ENCODE measurements around the gene PKHD1.

PKHD1 gene

GRCh38 chr6:52087498-52087999, at the start of gene PKHD1:
Gene PKHD1, minus strand, starts transcription at chr6:52087613. Its CDS starts 2,680 bp downstream, at chr6:52084933.
- no peak for DNase-seq

GRCh38 chr6:52136934-52137467, 49.6 kb upstream of the PKHD1 start:
- DNase-seq: no peak

- DNase-seq: no peak
Observed at GRCh38 chr6:52136055-52136454, 48.6 kb upstream of the PKHD1 start.

- DNase-seq: no peak
Observed at GRCh38 chr6:52135217-52135616, 47.8 kb upstream of the PKHD1 start.

- no peak for DNase-seq
Observed at GRCh38 chr6:52134011-52134410, 46.6 kb upstream of the PKHD1 start.

- no peak for DNase-seq
Observed at GRCh38 chr6:52133324-52133723, 45.9 kb upstream of the PKHD1 start.

GRCh38 chr6:52132292-52132691, 44.9 kb upstream of the PKHD1 start:
- no peak for DNase-seq

- no peak for DNase-seq
Observed at GRCh38 chr6:52130440-52130839, 43.0 kb upstream of the PKHD1 start.

GRCh38 chr6:52127957-52128356, 40.5 kb upstream of the PKHD1 start:
- DNase-seq: no peak

- DNase-seq: no peak
Observed at GRCh38 chr6:52126231-52126630, 38.8 kb upstream of the PKHD1 start.

- DNase-seq: no peak
Observed at GRCh38 chr6:52125572-52125971, 38.2 kb upstream of the PKHD1 start.

- DNase-seq: no peak
Observed at GRCh38 chr6:52125139-52125538, 37.7 kb upstream of the PKHD1 start.

GRCh38 chr6:52124126-52125121, 37.0 kb upstream of the PKHD1 start:
- DNase-seq: no peak

- DNase-seq: no peak
Observed at GRCh38 chr6:52123251-52123650, 35.8 kb upstream of the PKHD1 start.

GRCh38 chr6:52117352-52117751, 29.9 kb upstream of the PKHD1 start:
- no peak for DNase-seq

- DNase-seq: no peak
Observed at GRCh38 chr6:52116605-52116948, 29.2 kb upstream of the PKHD1 start.

GRCh38 chr6:52115891-52116604, 28.6 kb upstream of the PKHD1 start:
- DNase-seq: no peak

GRCh38 chr6:52115145-52115741, 27.8 kb upstream of the PKHD1 start:
- no peak for DNase-seq

GRCh38 chr6:52109171-52109571, 21.8 kb upstream of the PKHD1 start:
- DNase-seq: no peak

- DNase-seq: no peak
Observed at GRCh38 chr6:52108128-52108527, 20.7 kb upstream of the PKHD1 start.

GRCh38 chr6:52106994-52107393, 19.6 kb upstream of the PKHD1 start:
- DNase-seq: no peak

- DNase-seq: no peak
Observed at GRCh38 chr6:52104979-52105378, 17.6 kb upstream of the PKHD1 start.

- DNase-seq: no peak
Observed at GRCh38 chr6:52103623-52104022, 16.2 kb upstream of the PKHD1 start.
